Measurements from ENCODE around the gene CNNM4. TPM values are rescaled to one million over a fixed set of nuclear protein-coding genes. Genes with fewer than 3 reads are reported as not detected.

CNNM4 gene
- polyA plus RNA-seq, 1 experiment, result 7.2 TPM

DNA sequence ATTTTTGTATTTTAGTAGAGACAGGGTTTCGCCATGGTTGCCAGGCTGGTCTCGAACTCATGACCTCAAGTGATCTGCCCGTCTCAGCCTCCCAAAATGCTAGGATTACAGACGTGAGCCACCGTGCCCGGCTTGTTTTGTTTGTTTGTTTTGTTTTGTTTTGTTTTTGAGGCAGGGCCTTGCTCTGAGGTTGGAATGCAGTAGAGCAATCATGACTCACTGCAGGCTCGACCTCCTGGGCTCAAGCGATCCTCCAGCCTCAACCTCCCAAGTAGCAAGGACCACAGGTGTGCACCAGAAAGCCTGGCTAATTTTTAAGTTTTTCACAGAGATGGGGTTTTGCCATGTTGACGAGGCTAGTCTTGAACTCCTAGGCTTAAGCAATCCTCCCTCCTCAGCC, 8.9 kb upstream of the CNNM4 start:
- ChIA-PET POLR2A (no interaction called here), CTCF (interaction anchor here (1.1 kb wide), 1 partner anchor 9 kb away, joined by 3 read pairs; the partner anchor contains the start of gene CNNM4)
- TF ChIP-seq, protein P1, sequence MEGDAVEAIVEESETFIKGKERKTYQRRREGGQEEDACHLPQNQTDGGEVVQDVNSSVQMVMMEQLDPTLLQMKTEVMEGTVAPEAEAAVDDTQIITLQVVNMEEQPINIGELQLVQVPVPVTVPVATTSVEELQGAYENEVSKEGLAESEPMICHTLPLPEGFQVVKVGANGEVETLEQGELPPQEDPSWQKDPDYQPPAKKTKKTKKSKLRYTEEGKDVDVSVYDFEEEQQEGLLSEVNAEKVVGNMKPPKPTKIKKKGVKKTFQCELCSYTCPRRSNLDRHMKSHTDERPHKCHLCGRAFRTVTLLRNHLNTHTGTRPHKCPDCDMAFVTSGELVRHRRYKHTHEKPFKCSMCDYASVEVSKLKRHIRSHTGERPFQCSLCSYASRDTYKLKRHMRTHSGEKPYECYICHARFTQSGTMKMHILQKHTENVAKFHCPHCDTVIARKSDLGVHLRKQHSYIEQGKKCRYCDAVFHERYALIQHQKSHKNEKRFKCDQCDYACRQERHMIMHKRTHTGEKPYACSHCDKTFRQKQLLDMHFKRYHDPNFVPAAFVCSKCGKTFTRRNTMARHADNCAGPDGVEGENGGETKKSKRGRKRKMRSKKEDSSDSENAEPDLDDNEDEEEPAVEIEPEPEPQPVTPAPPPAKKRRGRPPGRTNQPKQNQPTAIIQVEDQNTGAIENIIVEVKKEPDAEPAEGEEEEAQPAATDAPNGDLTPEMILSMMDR (IDR thresholded peaks at IDR 0.05; ENCODE audit: insufficient read depth, low read depth, low read length), result no peak
- no peaks in the 10 kb centered on the region for H3K36me3 ChIP-seq (ENCODE audit: control insufficient read depth, insufficient read depth, low read length)
- H3K27me3 ChIP-seq (ENCODE audit: control insufficient read depth, insufficient read depth, low read length), result 0 out of 2 replicates have a peak, but pooled peaks cover 2% of the 10 kb centered on the region
- H3K4me3 ChIP-seq (ENCODE audit: low read depth, low read length), result no peak overlapping the region
- DNase-seq (ENCODE audit: low read depth), result no peak

DNA sequence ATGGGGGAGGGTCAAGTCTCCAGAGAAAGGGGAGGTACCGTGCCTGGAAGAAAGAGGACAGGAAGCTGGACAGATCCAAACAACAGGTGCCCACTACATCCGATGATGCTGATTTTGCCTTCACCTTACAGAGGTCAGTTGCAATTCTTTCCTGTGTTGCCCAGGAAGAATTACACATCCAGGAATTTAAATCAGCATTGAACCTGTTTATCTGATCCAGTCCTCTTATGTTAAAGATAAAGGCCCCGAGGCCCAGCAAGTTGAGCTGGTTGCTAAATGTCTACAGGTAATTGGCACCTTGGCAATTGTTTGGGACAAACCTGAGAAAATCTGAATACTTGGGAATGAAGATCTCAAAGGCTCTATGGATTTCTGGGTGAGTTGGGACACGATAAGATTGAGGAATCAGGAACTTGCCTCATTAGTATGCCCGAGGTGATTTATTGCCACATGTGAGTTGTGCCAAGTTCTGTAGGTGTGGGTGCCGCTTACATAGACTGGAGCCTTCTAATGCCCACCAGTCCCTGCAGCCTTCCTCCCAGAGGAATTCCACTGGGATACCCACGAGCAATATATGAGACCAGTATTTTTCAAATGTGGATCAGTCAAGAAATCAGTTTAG, 6.9 kb upstream of the CNNM4 start:
- DNase-seq (ENCODE audit: low read depth), result no peak
- H3K36me3 ChIP-seq (ENCODE audit: control insufficient read depth, insufficient read depth, low read length), result no peaks in the 10 kb centered on the region
- ChIA-PET POLR2A (no interaction called here), CTCF (no interaction called here)
- 0 out of 2 replicates have a peak, but pooled peaks cover 2% of the 10 kb centered on the region for H3K27me3 ChIP-seq (ENCODE audit: control insufficient read depth, insufficient read depth, low read length)
- H3K4me3 ChIP-seq (ENCODE audit: low read depth, low read length), result no peak overlapping the region
- TF ChIP-seq, protein P1 (IDR thresholded peaks at IDR 0.05; ENCODE audit: insufficient read depth, low read depth, low read length), result no peak

DNA sequence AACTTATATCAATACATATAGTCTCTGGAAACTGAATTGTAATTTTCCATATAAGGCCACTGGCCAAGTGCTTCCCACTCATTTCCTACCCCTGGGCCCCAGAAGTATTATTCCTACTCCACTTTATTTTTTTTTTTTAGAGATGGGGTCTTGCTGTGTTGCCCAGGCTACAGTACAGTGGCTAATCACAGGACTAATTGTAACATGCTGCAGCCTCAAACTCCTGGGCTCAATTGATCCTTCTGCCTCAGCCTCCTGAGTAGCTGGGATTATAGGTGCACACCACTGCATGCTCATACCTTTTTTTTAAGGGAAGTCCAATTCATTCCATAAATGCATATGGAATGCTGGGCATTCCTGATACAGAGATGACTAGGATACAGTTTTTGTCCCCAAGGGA, 6.4 kb upstream of the CNNM4 start:
- ChIA-PET POLR2A (no interaction called here), CTCF (no interaction called here)
- no peak overlapping the region for H3K4me3 ChIP-seq (ENCODE audit: low read depth, low read length)
- H3K36me3 ChIP-seq (ENCODE audit: control insufficient read depth, insufficient read depth, low read length), result no peaks in the 10 kb centered on the region
- DNase-seq (ENCODE audit: low read depth), result no peak
- TF ChIP-seq, protein P1 (IDR thresholded peaks at IDR 0.05; ENCODE audit: insufficient read depth, low read depth, low read length), result no peak
- 0 out of 2 replicates have a peak, but pooled peaks cover 2% of the 10 kb centered on the region for H3K27me3 ChIP-seq (ENCODE audit: control insufficient read depth, insufficient read depth, low read length)

DNA sequence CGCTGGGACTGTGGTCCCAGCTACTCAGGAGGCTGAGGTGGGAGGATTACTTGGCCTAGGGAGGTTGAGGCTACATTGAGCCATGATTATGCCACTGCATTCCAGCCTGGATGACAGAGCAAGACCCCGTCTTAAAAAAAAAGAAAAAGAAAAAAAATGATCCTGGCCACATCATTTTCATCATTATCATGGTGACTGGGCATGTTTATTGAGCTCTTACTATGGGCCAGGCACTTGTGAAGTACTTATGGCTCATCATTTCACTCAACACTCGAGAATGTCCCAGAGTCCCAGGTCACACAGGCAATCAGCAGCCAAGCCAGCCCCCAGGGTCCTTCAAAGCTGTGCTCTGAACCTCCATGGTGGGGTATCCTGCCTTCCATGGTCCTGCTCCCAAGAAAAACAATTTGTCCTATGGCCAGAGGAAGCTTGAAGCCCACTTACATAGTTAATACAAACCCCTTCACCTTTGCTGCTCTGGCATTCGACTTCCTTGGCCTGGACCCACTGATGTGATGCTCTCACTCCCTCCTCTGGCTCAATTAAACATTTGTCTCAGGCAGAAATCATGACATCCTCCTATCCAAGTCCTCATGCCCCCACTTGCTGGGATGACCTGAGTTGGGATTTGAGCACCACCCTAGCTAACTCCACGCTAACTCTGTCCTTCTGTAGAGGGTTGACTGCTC, 3.8 kb upstream of the CNNM4 start:
- no peak for DNase-seq (ENCODE audit: low read depth)
- Histone ChIP-seq H3K36me3 (ENCODE audit: control insufficient read depth, insufficient read depth, low read length) (no peaks in the 10 kb centered on the region), H3K27me3 (ENCODE audit: control insufficient read depth, insufficient read depth, low read length) (no peaks in the 10 kb centered on the region), H3K4me3 (ENCODE audit: low read depth, low read length) (no peak overlapping the region)
- ChIA-PET POLR2A (no interaction called here), CTCF (no interaction called here)
- TF ChIP-seq, protein P1 (IDR thresholded peaks at IDR 0.05; ENCODE audit: insufficient read depth, low read depth, low read length), result no peak

DNA sequence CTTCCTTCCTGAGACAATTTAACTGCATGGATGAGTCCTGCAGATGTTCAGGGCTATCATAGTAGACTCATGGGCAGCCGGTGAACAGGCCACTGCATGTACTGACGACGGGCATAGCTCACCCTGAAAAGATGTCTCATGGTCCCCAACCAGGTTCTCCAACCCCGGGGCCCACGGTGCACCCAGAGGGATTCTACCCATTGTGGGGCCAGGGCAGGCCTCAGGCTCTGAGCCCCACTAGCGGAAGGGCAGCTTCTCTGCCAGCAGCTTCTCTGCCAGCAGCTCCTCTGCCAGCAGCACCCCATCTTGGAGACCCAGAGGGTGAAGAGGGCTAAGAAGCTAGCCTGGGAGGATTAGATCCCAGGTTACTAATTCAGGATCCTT, 3.2 kb upstream of the CNNM4 start:
- H3K4me3 ChIP-seq (ENCODE audit: low read depth, low read length), result no peak overlapping the region
- POLR2A ChIA-PET, result no interaction called here
- H3K36me3 ChIP-seq (ENCODE audit: control insufficient read depth, insufficient read depth, low read length), result no peaks in the 10 kb centered on the region
- CTCF ChIA-PET, result no interaction called here
- no peak for DNase-seq (ENCODE audit: low read depth)
- TF ChIP-seq, protein P1 (IDR thresholded peaks at IDR 0.05; ENCODE audit: insufficient read depth, low read depth, low read length), result no peak
- no peaks in the 10 kb centered on the region for H3K27me3 ChIP-seq (ENCODE audit: control insufficient read depth, insufficient read depth, low read length)

Data from BJ (cell line).